Activated CD4-positive, CD25-positive, alpha-beta regulatory T cell treated with anti-CD3 and anti-CD28 coated beads, Interleukin-2, amount 50 U/mL, for 72 hours (primary cell): ENCODE measurements around the gene SLFNL1.

ENCODE experiments used
- DNase-seq: peaks from one replicate; pipeline ENCODE4 v3.0.0; 2021

The SLFNL1 gene

DNA sequence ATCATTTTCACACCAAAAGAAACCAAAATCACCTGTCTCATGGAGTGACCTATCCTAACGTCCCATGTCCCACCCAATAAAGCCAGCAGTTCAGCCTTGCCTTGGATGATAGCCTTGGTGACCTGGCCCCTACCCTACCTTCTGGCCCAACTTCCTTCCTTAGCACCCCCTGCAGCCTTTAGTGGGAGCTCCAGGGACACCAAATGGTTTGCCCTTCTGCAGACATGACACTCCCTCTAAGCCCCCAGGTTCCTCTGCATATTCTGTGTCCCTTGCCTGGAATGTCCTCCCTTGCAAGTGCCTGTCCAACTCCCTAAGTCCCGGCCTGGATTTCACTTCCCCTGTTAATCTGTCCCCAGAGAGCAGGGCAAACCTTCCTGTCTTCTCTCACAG lies 2.2 kb downstream of the SLFNL1 start:
- no peak for DNase-seq

DNA sequence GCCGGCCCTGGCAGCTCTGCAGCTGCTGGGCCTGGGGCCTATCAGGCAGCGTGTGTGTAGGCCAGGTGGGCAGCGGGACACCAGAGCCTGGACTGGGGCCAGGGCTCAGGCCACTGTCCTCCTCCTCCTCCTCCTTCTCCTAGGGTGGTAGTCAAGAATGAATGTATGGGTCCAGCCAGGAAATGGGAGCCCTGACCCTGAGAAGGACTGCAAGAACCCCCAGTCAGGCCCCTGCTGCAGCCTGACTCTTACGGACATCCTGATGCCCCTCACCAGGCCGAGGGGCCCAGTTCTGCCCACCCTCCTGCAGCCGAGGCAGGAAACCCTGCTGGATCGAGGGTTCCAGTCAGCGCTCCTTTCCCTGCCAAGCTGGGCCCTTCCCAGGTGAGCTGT lies 3.5 kb downstream of the SLFNL1 start:
- DNase-seq, result no peak

DNA sequence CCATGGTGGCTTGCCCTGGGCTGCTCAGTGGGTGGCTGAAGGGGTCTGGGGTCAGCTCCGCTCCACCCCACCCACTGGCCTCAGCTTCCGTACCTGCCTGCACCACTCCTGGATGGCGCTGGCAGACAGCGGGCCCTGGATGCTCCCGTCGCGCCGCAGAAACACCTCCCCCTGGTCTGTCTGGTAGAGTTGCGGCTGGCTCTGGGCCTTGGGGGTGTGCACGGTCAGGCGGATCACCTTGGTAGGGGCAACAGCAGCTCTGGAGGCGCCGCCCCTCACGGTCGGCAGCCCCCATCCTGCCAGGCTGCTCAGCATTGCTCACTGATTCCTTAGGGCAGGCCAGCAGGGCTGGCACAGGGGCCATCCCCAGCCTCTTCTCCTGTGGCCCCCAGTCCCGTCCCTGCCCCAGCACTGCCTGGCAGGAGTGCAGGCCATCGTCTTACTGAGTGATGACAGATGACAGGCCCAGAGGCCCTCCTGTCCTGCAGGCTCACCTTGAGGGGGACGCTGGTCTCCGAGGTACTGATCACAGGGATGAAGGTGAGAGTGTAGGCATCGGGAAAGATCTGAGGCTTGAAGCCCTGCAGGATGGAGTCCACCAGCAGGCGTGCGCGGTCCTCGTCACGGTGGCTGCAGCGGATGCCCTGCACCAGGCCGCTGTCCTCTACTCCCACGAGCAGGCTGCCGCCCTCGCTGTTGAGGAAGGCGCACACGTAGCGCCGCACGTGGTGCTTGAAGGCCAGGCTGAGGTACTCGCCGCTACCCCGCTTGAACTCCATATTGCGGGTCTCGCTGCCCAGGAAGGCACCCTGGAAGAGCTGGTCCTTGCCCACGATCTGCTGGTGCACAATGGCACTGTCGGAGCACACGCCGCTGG lies 4.1 kb downstream of the SLFNL1 start:
- DNase-seq, result no peak

DNA sequence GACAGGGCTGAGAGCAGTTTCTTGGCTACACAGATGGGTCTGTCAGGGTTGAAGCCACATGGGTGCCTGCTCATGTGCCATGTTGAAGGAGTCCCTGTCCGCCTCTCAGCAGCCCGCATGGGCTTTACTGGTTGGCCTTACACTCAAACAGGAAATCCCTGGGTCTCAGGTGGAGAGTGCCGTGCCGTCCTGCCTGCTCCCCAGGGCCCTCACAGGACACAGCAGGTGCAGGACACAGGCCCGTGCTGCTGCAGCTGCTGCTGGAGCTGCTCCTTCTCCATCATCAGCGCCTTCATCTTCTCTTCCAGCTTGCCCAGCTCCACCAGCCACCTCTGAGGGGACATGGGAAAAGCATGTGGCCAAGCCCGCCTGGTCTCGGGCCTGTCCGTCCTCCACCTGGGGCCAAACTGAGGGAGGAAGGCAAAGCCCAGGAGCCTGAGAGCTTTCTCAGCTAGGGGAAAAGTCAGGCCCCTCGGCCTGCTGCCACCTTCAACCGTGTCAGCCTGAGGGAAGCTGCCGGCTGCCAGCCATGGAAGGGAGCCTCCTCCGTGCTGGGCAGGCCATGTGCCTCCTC lies 5.5 kb downstream of the SLFNL1 start:
- DNase-seq, result no peak

DNA sequence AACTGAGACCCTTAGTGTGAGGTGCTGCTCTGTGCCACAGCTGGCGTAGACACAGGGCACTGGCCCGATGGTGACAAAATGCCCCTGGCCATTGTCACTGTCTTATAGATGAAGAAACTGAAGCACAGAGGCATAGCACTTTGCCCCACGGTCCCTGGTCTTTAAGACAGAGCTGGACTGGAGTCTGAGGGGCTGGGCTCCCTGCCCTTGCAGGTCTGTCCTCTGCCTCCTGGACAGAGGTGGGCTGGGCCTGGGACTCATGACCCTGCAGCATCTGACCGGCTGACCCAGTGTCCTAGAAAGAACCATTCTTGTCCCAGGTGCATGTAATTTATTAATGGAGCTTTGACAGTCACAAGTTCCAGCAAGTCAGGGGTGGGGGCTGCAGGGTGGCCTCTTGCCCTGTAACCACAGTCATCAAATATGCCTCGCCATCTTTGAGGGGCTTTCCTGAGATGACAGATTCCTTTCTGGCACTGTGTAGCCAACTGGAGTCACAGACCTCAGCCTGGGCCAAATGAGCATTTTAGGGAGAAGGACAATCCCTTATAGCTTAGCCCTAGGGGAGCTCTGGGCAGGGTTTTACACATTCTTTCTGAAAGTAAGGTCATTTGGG lies 6.1 kb downstream of the SLFNL1 start:
- no peak for DNase-seq

DNA sequence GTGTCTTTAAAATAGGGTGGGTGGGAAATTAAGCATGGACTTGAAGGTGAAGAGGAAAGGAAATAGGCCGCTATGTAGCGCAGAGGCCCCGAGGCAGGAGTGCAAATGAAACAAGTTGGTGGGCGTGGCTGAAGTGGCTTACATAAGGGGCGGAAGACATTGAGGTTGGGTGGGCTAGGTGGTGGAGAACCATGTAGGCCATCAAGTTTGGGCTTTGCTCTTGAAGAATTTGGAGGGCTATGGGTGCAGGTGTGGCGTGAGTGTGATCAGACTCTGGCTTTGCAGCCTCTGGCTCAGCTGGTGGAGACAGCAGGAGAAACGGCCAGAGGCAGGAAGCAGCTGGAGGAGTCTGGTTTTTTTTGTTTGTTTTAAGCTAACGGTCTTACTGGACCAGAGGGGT lies 6.7 kb downstream of the SLFNL1 start:
- no peak for DNase-seq

DNA sequence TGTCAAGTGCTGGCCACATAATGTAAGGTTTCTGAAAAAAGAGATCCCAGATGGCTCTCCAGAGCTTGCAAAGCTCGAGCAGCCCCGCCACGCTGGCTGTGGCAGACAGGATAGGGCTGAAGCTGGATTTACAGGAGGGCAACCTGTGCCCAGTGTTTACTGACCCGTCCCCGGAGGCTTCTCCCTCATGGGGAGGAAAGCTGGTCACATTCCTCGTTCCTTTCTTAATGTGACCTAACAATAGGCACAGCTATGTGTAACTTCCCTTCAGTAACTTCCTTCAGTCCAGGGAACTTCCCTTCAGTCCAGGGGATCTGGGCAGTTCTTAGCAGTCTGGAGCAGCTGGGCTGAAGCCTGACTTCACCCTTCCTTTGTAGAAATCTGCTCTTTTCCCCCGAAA lies 7.7 kb downstream of the SLFNL1 start:
- no peak for DNase-seq

DNA sequence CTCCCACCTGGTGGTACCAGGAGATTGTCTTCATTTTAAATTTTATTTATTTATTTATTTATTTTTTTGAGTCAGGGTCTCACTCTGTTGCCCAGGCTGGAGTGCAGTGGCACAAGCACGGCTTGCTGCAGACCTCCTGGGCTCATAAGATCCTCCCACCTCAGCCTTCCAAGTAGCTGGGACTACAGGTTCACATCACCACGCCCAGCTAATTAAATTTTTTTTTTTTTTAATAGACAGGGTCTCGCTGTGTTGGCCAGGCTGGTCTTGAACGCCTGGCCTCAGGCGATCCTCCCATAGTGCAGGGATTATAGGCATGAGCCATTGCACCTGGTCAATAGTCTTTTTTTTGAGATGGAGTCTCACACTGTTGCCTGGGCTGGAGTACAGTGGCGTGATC lies 8.5 kb downstream of the SLFNL1 start:
- no peak for DNase-seq

DNA sequence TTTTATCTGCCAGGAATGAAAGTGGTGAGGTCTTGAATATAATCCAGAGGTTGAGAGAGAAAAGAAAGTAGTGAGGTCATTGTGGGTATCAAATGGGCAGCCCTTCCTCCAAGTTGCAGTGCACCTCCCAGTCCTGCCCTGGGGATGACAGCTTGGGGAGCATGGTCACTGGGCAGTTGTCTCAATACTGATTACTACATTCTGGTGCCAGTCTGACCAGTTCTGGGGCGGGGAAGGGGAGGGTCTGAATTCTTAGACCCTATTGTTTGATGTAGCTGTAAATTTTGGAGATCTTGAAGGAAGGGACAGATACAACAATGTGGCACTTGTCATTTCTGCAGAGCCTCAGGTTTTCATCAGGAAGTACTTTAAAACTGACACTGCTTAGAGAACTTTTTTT lies 11.2 kb downstream of the SLFNL1 start:
- DNase-seq, result no peak

DNA sequence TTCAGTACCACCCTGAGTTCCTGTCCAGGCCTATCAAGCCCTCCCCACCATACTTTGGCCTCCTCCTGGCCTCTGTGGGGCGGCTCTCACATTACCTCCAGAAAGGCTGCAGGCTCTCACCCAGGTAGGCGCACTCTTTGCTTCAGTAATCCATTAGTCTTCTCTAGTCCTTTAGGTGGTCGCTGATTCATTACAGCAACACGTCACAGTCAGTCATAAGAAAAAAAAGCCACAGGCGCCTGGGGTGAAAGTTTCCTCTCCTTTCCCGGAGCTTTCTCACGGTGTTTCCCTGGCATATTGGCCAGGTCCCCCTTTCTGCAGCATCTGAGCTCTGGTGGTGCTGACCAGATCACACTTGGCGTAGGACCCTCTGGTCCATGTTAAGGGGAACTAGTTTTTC lies 12.1 kb downstream of the SLFNL1 start:
- DNase-seq, result no peak

DNA sequence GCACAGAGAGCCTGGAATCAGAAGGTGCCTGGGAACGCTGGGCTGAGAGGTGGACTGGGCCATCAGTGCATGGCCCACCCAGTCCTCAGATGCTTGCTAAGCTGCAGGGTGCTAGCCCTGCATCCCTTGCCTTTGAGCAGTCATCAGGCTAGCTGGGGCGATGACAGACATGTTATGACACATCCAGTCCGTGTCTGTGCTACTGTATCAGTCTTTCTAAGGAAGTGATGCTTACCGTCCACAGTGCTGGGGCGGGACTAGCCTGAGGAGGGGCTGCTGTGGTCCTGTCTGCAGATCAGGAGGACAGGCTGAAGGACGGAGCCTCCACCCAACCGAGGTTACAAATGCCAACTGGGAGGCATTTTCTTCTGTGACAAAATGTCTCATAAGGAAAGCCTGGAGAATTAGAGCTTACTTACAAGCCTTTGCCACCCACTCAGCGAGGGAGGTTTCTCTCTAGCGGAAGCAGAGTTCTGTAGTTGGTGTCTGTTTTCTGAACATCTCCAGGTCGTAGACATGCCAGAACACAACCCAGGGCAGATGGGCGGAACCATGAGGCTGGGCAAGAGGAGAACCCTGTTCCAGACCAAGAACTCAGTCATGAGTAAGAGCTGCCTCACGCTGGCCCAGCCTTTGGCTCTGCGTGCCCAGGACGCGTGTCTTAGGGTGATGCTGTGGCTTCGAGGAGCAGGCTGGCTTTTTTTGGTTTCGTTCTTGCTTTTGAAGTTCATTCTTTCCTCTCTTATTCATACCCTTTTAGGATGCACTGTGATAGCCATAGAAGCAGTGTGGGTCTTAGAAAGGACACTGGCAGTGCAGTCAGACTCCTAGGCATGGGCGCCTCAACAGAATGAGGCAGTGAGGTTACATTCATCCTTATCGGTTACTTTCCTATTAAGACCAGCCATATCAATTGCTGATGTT lies 14.3 kb downstream of the SLFNL1 start:
- DNase-seq, result no peak

DNA sequence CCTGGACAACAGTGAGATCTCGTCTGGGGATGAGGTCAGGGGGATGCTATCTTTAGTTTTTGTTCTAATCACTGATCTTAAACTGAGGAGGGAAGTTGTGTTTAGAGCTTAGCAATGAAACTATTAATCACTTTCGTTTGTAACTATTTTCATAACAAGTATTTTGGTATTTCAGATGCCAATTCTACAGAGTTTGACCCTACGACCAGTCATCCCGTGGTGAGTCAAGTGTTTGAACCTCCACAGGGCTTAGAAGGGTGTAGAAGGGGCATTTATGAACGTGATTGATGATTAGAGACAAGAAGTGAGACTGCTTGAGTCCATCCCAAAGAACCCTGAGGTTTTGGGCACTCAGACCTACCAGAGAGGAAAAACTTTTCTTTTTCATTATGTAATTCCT lies 15.6 kb downstream of the SLFNL1 start:
- DNase-seq, result no peak

DNA sequence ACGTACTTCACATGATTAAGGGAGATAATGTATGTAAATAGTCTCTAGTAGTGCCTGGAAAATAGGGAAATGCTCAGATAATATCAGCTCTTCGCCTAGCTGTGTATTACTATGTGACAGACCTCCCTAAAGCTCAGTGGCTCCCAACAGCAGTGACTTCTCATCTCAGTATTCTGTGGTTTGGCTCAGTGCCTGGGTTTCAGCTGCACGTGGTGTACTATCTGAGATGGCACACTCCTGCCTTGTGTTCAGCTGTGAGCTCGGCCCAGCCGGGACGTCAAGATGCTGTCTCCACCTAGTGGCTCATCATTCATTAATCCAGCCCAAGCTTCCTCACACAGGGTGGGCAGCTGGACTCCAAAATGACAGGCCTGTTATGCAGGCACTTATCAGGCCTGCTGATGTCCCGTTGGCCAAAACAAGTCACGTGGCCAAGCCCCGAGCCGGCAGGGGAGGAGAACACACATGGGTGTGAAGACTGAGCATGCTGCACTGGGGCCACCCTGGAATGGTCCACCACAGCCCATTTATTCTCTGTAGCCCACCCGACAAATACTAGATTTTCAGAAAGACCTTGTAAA lies 17.8 kb downstream of the SLFNL1 start:
- peak; percentile 62 for DNase-seq

DNA sequence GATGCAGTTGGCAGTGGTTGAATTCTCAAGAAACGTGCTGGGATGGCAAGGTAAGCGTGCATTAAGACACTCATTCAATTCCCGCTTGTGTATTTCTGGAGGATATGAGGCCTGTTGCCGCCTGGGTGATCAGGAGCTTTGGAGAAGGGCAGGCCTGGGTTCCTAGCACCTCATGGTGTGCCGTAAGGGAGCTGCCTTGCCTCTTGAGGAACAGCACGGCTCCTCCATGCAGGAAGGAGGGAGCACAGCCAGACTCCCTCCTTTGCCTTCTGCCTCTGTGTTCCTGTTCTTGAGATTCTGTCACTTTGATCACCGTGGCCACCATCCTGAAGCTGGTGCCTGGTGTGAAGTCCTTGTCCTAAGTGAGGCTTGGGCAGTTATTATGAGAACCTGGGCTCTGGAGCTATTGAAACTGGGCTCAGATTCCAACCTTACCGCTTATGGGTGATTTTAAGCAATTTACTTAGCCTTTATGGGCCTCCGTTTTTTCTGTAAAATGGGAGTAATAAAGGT lies 18.3 kb downstream of the SLFNL1 start:
- no peak for DNase-seq

DNA sequence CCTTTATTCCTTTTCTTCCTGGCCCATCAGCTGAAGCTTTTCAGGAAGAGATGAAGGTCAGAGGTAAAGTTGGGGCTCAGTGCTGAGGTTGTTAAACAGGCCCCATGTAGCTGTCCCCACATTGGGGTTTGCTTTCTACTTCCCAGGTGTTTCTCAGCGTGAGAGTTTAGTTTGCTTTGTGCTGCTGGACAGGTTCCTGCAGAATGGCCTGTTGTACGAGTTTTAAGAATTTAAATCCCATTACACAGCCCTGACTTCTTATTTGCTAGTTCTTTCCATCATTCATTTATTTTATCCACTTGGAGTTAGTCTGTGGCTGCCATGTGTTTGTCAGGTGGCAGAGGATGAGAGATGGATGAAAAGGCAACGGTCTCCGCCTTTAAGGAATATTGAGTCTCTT lies 22.9 kb downstream of the SLFNL1 start:
- no peak for DNase-seq

DNA sequence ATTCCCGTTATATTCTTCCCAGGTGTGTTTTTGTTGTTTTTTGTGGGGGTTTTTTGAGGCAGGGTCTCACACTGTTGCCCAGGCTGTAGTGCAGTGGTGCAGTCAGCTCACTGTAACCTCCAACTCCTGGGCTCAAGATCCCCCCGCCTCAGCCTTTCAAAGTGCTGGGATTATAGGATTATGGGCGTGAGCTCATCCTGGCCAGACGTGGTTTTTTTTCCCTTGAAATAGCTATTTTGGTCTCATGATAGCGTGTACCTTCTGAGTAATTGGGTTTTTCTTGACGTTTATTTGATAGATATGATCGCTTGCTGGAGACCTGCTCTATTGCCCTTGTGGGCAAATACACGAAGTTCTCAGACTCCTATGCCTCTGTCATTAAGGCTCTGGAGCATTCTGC lies 24.4 kb downstream of the SLFNL1 start:
- no peak for DNase-seq

DNA sequence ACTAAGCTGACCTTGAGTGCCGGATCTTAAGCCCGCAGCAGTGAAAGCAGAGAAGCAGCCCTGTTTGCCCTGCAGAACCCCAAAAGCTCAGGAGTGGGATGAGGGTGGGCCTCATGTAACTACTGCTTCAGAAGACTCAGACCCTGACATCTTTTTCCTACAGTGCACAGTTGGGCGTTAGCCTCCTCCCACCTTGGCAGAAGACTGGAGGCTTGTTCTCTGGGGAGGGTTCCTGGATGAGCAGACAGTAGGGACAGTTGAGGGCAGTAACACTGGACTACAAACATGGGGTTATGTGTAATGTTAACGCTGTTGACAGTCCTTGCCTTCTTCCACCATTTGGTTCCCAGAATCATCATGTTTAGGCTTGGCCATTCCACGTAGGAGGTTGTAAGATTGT lies 32.5 kb downstream of the SLFNL1 start:
- no peak for DNase-seq

DNA sequence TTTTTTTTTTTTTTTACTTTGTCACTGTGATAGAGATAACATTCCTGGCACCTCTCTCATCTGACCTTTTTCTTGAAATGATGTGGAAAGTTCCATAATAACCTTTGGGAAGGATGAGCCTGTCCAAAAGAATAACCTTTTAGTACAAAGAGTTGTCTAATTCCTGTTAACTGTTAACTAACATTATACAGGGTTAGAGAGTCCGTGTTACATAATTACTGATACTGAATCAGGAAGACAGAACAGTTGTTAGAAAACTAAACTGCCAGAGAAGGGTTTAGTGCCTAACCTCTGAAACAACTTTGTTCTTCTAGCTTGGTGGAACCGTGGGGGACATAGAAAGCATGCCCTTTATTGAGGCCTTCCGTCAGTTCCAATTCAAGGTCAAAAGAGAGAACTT lies 33.2 kb downstream of the SLFNL1 start:
- no peak for DNase-seq

DNA sequence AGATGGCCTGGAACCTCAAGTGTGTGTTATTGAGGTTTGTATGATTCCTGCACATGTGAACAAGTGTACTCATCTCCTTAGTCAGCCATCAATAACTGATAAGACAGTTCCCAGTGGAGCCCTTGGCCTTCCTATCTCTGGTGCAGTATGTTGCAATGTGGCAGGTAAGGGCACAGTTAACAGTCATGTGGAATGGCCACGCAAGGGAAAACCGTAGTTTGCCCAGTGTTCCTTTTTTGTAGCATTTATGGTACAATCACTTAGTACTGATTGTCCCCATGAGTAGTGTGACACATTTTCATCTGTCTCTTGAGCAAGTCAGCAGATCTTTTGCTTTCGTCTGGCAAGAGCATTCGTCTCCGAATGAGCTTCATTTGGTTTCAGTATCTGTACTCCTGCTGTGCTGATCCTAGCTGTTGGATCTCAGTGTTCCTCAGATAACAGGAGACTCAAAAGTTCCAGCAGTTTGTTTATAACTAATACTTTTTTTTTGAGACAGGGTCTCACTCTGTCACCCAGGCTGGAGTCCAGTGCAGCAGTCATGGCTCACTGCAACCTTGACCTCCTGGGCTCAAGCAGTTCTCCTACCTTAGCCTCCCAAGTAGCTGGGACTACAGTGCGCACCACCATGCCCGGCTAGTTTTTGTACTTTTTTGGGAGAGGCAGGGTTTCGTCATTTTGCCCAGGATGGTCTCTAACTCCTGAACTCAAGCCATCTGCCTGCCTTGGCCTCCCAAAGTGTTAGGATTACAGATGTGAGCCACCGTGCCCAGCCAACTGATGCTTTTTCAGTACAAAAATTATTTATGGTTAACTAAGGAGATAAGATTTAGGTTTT lies 33.9 kb downstream of the SLFNL1 start:
- no peak for DNase-seq

DNA sequence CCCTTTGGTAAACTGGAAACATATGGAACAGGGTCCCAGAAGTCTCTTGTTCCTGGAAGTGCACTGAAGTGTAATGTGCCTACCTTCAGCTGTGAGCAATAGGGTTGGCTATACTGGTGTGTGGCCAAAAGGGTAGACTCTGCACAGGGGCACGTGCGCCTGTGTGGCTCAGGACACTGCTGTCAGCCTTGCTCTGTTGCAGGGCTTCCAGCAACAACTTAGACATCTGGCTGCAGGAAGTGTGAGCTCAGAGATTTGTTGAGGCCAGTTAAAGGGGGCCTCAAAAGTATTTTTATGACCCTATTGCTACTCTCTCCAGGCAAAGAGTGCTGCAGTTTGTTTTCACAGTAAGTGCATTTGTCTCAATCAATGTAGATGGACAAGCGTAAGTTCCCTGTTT lies 34.6 kb downstream of the SLFNL1 start:
- DNase-seq, result no peak

DNA sequence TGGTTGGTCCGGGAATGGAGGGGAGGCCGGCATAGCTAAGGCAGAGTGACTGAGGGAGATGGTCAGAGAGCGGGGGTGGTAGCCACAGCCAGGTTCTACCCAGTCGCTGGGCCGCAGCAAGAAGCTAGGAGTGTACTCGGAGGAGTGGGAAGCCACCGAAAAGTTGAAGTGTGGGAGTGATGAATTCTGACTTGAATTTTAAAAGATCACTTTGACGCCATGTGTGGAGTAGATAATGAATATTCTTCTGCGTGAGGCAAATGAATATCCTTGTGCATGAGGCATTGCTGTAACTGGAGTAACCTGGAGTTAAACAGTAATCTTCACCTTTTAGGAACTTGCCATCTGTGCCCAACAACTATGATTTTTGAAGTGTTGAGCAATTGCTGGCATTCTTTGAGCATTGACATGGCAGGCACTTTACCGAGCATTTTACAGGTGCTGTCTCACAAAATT lies 35.2 kb downstream of the SLFNL1 start:
- no peak for DNase-seq

DNA sequence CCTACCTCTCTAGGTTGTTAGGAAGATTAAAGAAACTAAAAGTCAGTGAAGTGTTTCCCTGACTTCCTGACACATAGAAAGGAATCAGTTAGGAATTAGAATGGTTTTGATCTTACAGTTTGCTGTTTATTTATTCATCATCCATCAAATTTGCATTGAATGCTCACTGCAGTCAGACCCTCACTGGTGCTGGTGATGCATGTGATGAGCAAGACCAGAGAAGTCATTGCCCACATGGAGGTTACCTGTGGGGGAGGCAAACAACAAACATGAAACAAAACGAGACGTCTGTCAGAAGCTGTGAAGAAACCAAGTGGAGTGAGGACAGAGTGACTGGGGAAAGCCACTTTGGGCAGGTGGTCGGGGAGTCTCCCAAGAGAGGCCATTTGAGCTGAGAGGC lies 35.6 kb downstream of the SLFNL1 start:
- DNase-seq, result no peak
